GM19035 (cell line): ENCODE measurements around the gene INSIG2.
A peak's percentile ranks its signal among the peaks of the same experiment; 100 is the strongest.

Experiments used
- ATAC-seq: cut with Tn5 transposase; IDR thresholded peaks from one replicate; pipeline ENCODE4 v1.9.1; 2021; ENCODE audit not compliant: unreplicated experiment

The INSIG2 gene

GRCh38 chr2:118127250-118127649, 39.0 kb downstream of the INSIG2 start:
- no peak for ATAC-seq

GRCh38 chr2:118128826-118129225, 40.6 kb downstream of the INSIG2 start:
- no peak for ATAC-seq

- ATAC-seq: no peak
Measured at GRCh38 chr2:118130385-118130784, 42.1 kb downstream of the INSIG2 start.

- no peak for ATAC-seq
Measured at GRCh38 chr2:118131771-118132170, 43.5 kb downstream of the INSIG2 start.

- ATAC-seq: no peak
Measured at GRCh38 chr2:118133916-118134315, 45.6 kb downstream of the INSIG2 start.

GRCh38 chr2:118134650-118135049, 46.4 kb downstream of the INSIG2 start:
- no peak for ATAC-seq

GRCh38 chr2:118145207-118145606, 56.9 kb downstream of the INSIG2 start:
- ATAC-seq: no peak

- ATAC-seq: no peak
Measured at GRCh38 chr2:118145806-118146205, 57.5 kb downstream of the INSIG2 start.

GRCh38 chr2:118146315-118147283, 58.3 kb downstream of the INSIG2 start:
- no peak for ATAC-seq

- peak; percentile 69 for ATAC-seq
Measured at GRCh38 chr2:118148133-118148532, 59.9 kb downstream of the INSIG2 start.

GRCh38 chr2:118148809-118149208, 60.5 kb downstream of the INSIG2 start:
- ATAC-seq: no peak

- no peak for ATAC-seq
Measured at GRCh38 chr2:118150294-118150693, 62.0 kb downstream of the INSIG2 start.

- ATAC-seq: peak; percentile 27
Measured at GRCh38 chr2:118151831-118152230, 63.6 kb downstream of the INSIG2 start.

- no peak for ATAC-seq
Measured at GRCh38 chr2:118153433-118153832, 65.2 kb downstream of the INSIG2 start.

- ATAC-seq: no peak
Measured at GRCh38 chr2:118154176-118154575, 65.9 kb downstream of the INSIG2 start.
